Subcutaneous abdominal adipose tissue (tissue), 5 donors: ENCODE results near the gene CEP76.
A peak's percentile ranks its signal among the peaks of the same experiment; 100 is the strongest.

Source experiments
- H3K27ac ChIP-seq: one replicate; pipeline ENCODE4 v1.7.0; 2013; ENCODE audit warnings: low read depth, mild to moderate bottlenecking, inconsistent platforms, low read length, moderate library complexity
- H3K27me3 ChIP-seq, 5 donors: one replicate each; pipeline ENCODE4 v1.7.0; 2013; ENCODE audit warnings: low read length in 5 of 5, inconsistent platforms in 1 of 5; ENCODE audit not compliant: control insufficient read depth in 5 of 5, insufficient read depth in 4 of 5
- H3K36me3 ChIP-seq, 5 donors: one replicate each; pipeline ENCODE4 v1.7.0; 2013; ENCODE audit warnings: low read length in 5 of 5; ENCODE audit not compliant: control insufficient read depth in 5 of 5, insufficient read depth in 5 of 5
- H3K4me1 ChIP-seq, 5 donors: one replicate each; pipeline ENCODE4 v1.7.0; 2013; ENCODE audit warnings: low read length in 5 of 5, mild to moderate bottlenecking in 3 of 5, moderate library complexity in 1 of 5; ENCODE audit not compliant: control insufficient read depth in 5 of 5, insufficient read depth in 5 of 5
- H3K4me3 ChIP-seq, 5 donors: one replicate each; pipeline ENCODE4 v1.7.0; 2013; ENCODE audit warnings: low read length in 5 of 5, low read depth in 1 of 5
- H3K9ac ChIP-seq, 5 donors: one replicate each; pipeline ENCODE4 v1.7.0; 2013; ENCODE audit warnings: low read length in 5 of 5, mild to moderate bottlenecking in 4 of 5, moderate library complexity in 3 of 5
- H3K9me3 ChIP-seq, 5 donors: one replicate each; pipeline ENCODE4 v1.7.0; 2013; ENCODE audit warnings: low read length in 5 of 5; ENCODE audit not compliant: control insufficient read depth in 5 of 5
- donor health status: healthy.
- donor health status: healthy.
- donor health status: healthy.
- donor health status: healthy.
- donor health status: healthy.

The CEP76 gene

GRCh38 chr18:12668041-12668440, 34.5 kb downstream of the CEP76 start:
- Histone ChIP-seq H3K4me1 (no peaks in the 10 kb centered on the region), H3K36me3 (peaks cover 0 to 8% (median under 1%) of the 10 kb centered on the region in 5 donors), H3K9ac (no peak overlapping the region), H3K4me3 (no peak overlapping the region), H3K9me3 (no peaks in the 10 kb centered on the region), H3K27me3 (no peaks in the 10 kb centered on the region), H3K27ac (no peak overlapping the region)

GRCh38 chr18:12659904-12660605, 42.5 kb downstream of the CEP76 start:
- H3K36me3 ChIP-seq: peaks cover 0 to 2% (median 0%) of the 10 kb centered on the region in 5 donors
- H3K4me1 ChIP-seq: peaks cover 2 to 19% (median 15%) of the 10 kb centered on the region in 5 donors
- no peak overlapping the region for H3K4me3 ChIP-seq
- no peak overlapping the region for H3K27ac ChIP-seq
- H3K9me3 ChIP-seq: no peaks in the 10 kb centered on the region
- H3K27me3 ChIP-seq: no peaks in the 10 kb centered on the region
- no peak overlapping the region for H3K9ac ChIP-seq

- H3K27ac ChIP-seq: peak overlapping the region; percentile 37
- H3K9me3 ChIP-seq: no peaks in the 10 kb centered on the region
- peak overlapping the region; percentile 42 to 82 (median 77) for H3K4me3 ChIP-seq
- no peaks in the 10 kb centered on the region for H3K36me3 ChIP-seq
- peak overlapping the region in 1 of 5 donors; percentile 66 for H3K9ac ChIP-seq
- H3K4me1 ChIP-seq: peaks cover 2 to 19% (median 16%) of the 10 kb centered on the region in 5 donors
- no peaks in the 10 kb centered on the region for H3K27me3 ChIP-seq
Observed at GRCh38 chr18:12658426-12659138, 43.9 kb downstream of the CEP76 start.

GRCh38 chr18:12657684-12658425, 44.7 kb downstream of the CEP76 start, which contains the start of gene SPIRE1:
TSS of gene SPIRE1 (minus strand) at chr18:12658107. CDS start at chr18:12657866, 241 bp downstream.
- peak within 1 kb of the TSS; percentile 74 to 82 (median 77) for H3K4me3 ChIP-seq
- peak within 1 kb of the TSS; percentile 9 to 89 (median 81) for H3K9ac ChIP-seq
- peaks cover 2 to 25% (median 24%) of the 10 kb centered on the region in 5 donors for H3K4me1 ChIP-seq
- H3K36me3 ChIP-seq: no peaks in the 10 kb centered on the region
- H3K27ac ChIP-seq: peak within 1 kb of the TSS; percentile 37
- H3K9me3 ChIP-seq: no peaks in the 10 kb centered on the region
- no peaks in the 10 kb centered on the region for H3K27me3 ChIP-seq

GRCh38 chr18:12656938-12657683, 45.4 kb downstream of the CEP76 start:
- Histone ChIP-seq H3K27me3 (no peaks in the 10 kb centered on the region), H3K9ac (peak overlapping the region; percentile 9 to 89 (median 81)), H3K4me1 (peaks cover 2 to 31% (median 28%) of the 10 kb centered on the region in 5 donors), H3K27ac (peak overlapping the region; percentile 21), H3K9me3 (no peaks in the 10 kb centered on the region), H3K36me3 (no peaks in the 10 kb centered on the region), H3K4me3 (peak overlapping the region; percentile 74 to 80 (median 77))

GRCh38 chr18:12656605-12656937, 46.0 kb downstream of the CEP76 start:
- H3K9ac ChIP-seq: peak overlapping the region; percentile 9 to 89 (median 81)
- peaks cover 2 to 31% (median 28%) of the 10 kb centered on the region in 5 donors for H3K4me1 ChIP-seq
- peak overlapping the region; percentile 74 to 80 (median 77) for H3K4me3 ChIP-seq
- H3K27ac ChIP-seq: peak overlapping the region; percentile 21
- H3K36me3 ChIP-seq: no peaks in the 10 kb centered on the region
- H3K9me3 ChIP-seq: no peaks in the 10 kb centered on the region
- H3K27me3 ChIP-seq: no peaks in the 10 kb centered on the region

- H3K36me3 ChIP-seq: no peaks in the 10 kb centered on the region
- no peak overlapping the region for H3K4me3 ChIP-seq
- H3K27ac ChIP-seq: no peak overlapping the region
- H3K9ac ChIP-seq: no peak overlapping the region
- H3K4me1 ChIP-seq: peaks cover 2 to 31% (median 28%) of the 10 kb centered on the region in 5 donors
- H3K27me3 ChIP-seq: no peaks in the 10 kb centered on the region
- no peaks in the 10 kb centered on the region for H3K9me3 ChIP-seq
Observed at GRCh38 chr18:12654971-12655370, 47.6 kb downstream of the CEP76 start.

GRCh38 chr18:12652861-12653401, 49.6 kb downstream of the CEP76 start:
- no peak overlapping the region for H3K27ac ChIP-seq
- peaks cover 2 to 24% (median 20%) of the 10 kb centered on the region in 5 donors for H3K4me1 ChIP-seq
- no peak overlapping the region for H3K9ac ChIP-seq
- H3K4me3 ChIP-seq: peak overlapping the region in 1 of 5 donors; percentile 16
- H3K36me3 ChIP-seq: no peaks in the 10 kb centered on the region
- no peaks in the 10 kb centered on the region for H3K27me3 ChIP-seq
- H3K9me3 ChIP-seq: no peaks in the 10 kb centered on the region

GRCh38 chr18:12651651-12652050, 50.9 kb downstream of the CEP76 start:
- no peak overlapping the region for H3K4me3 ChIP-seq
- no peak overlapping the region for H3K27ac ChIP-seq
- peaks cover 0 to 2% (median 0%) of the 10 kb centered on the region in 5 donors for H3K36me3 ChIP-seq
- H3K9me3 ChIP-seq: no peaks in the 10 kb centered on the region
- no peak overlapping the region for H3K9ac ChIP-seq
- peaks cover 0 to 20% (median 18%) of the 10 kb centered on the region in 5 donors for H3K4me1 ChIP-seq
- no peaks in the 10 kb centered on the region for H3K27me3 ChIP-seq
